KBM-7 (cell line): ENCODE data around the gene PLXNA4.
"Not testable (repeated sequence)": the region's sequence is repeated elsewhere in the genome, so short reads cannot be mapped to it uniquely, and the experiment has no call there.

ENCODE experiments used
- DNase-seq: peaks from one replicate; pipeline ENCODE4 v3.0.0-alpha.2; 2015
- in situ Hi-C: fragments of 300-500 bp; cut with MboI; formaldehyde crosslinking; loops from 2 replicates; pipeline ENCODE4 v1.14.3; 2020; ENCODE audit warnings: low sequenced_read_pairs, low pct_unique_long_range_greater_than_20kb, mixed read lengths

PLXNA4 gene

GRCh38 chr7:132190683-132191082 is 385.6 kb downstream of the PLXNA4 start:
- no peak for DNase-seq
- in situ Hi-C loops, result no loop called here

GRCh38 chr7:132189881-132190280 is 386.4 kb downstream of the PLXNA4 start:
- no peak for DNase-seq
- in situ Hi-C loops, result no loop called here

- in situ Hi-C loops, result no loop called here
Measured at GRCh38 chr7:132187869-132188789, 388.1 kb downstream of the PLXNA4 start.

GRCh38 chr7:132187391-132187790 is 388.9 kb downstream of the PLXNA4 start:
- DNase-seq, result no peak
- in situ Hi-C loops, result no loop called here

More at GRCh38 chr7:132187869-132188789, 388.1 kb downstream of the PLXNA4 start:
- no peak for DNase-seq

DNA sequence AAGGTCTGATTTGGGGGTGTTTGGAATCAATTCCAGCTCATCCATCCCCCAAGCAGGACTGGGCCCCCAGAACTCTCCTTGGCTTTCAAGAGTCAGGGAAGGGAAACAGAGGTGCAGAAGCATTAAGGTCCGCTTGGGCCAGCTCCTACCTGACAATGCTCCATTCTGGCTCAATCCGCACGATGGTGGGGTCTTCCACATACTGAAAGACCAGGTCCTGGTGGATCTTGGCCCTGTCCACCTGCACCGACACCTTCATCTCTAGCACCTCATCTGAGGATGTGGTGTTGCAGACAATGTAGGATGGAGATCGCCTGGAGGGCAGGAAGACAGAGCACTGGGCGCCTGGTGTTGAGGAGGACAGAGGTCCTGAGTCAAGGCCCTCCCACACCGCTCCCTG is 391.1 kb downstream of the PLXNA4 start:
- in situ Hi-C loops, result no loop called here
- DNase-seq, result no peak

DNA sequence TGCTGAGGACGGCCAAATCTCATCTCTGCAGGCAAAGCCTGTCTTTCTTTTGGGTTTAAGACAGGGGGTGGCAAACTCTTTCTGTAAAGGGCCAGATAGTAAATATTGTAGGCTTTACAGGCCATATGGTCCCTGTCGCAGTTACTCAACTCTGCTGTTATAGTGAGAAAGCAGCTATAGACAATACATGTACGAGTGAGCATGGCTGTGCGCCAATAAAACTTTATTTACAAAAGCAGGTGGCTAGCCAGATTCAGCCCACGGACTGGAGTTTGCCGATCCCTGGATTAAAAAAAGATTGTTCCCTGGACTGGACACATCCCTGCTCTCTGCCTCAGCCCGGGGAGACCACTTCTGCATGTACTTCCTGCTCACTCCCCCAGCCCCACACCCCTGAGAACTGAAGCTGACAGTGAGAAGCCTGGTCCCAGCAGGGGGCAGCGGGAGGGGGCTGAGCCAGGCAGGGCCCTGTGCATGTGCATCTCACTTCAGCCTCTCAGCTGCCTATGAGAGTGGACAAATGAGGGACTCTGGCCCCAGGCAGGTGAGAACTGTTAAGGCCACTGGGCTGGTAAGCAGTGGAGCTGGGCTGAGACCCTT is 392.4 kb downstream of the PLXNA4 start:
- no peak for DNase-seq
- in situ Hi-C loops, result no loop called here

DNA sequence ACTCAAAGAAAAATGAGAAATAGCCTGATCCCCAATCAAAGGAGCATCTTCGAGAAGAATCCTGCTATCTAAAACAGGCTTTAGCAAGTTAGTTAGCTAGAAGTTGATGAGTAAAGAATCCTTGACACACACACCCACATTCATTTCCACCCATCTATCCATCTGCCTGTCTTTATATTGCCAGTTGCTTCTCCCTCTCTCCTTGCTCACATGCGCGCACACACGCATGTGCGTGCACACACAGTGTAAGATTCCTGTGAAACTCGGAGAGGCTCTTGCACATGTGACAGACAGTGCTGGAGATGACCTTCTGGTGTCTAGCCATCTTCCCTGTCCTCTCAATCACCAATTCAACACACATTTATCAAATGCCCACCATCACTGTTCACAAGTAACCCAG is 393.3 kb downstream of the PLXNA4 start:
- in situ Hi-C loops, result no loop called here
- DNase-seq, result no peak

GRCh38 chr7:132181946-132182685 is 394.2 kb downstream of the PLXNA4 start:
- DNase-seq, result no peak
- in situ Hi-C loops, result no loop called here

GRCh38 chr7:132181371-132181770 is 394.9 kb downstream of the PLXNA4 start:
- no peak for DNase-seq
- in situ Hi-C loops, result no loop called here

DNA sequence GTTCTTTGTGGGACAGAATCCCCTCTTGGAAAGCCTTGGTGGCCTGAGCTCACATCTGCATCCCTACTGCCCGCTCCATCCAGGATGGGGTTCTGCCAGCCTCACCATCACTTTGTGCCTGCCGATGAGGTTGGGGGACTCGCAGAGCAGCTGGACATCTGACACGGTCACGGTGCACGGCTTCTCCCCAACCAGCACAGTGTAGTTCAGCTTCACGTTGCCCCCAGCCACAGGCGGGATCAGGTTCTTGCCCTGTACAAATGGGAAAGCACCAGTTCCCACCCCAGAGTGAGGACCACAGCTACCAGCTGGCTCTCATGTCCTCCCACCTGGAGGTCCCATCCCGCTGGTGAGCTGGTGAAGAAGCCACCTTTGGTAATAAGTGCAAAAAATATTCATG is 395.8 kb downstream of the PLXNA4 start:
- DNase-seq, result no peak
- in situ Hi-C loops, result no loop called here

GRCh38 chr7:132179681-132180080 is 396.6 kb downstream of the PLXNA4 start:
- DNase-seq, result no peak
- in situ Hi-C loops, result no loop called here

DNA sequence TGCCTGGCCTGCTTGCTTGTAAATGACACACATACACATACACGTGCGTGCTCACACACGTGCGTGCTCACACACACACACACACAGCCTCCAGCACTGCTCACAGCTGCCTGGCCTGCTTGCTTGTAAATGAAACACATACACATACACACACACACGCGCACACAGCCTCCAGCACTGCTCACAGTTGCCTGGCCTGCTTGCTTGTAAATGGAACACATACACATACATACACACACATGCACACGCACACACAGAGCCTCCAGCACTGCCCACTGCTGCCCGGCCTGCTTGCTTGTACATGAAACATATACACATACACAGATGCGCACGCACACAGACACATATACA is 397.2 kb downstream of the PLXNA4 start:
- in situ Hi-C loops, result no loop called here
- no peak for DNase-seq

DNA sequence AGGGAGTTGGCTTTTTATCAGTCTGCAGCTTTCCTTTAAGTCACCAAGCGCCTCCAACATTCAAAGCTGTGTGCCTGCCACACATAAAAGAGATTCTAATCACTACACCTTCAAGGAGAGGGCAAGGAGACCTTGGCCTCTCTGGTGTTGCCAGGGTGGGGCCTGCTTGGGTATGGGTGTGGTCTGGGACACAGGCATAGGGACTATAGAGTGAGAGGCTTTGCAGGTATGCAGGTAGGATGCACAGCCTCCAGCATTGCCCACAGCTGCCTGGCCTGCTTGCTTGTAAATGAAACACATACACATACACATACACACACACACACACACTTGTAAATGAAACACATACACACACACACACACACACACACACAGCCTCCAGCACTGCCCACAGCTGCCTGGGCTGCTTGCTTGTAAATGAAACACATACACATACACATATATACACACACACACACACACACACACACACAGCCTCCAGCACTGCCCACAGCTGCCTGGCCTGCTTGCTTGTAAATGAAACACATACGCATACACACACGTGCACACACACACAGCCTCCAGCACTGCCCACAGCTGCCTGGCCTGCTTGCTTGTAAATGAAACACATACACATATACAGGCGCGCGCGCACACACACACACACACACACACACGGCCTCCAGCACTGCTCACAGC is 397.7 kb downstream of the PLXNA4 start:
- in situ Hi-C loops, DNase-seq: not testable (repeated sequence)

GRCh38 chr7:132177708-132178401 is 398.4 kb downstream of the PLXNA4 start:
- DNase-seq, result no peak
- in situ Hi-C loops, result no loop called here

- DNase-seq, result no peak
- in situ Hi-C loops, result no loop called here
Measured at GRCh38 chr7:132176719-132177118, 399.6 kb downstream of the PLXNA4 start.

GRCh38 chr7:132171130-132171576 is 405.1 kb downstream of the PLXNA4 start:
- in situ Hi-C loops, result no loop called here
- no peak for DNase-seq

DNA sequence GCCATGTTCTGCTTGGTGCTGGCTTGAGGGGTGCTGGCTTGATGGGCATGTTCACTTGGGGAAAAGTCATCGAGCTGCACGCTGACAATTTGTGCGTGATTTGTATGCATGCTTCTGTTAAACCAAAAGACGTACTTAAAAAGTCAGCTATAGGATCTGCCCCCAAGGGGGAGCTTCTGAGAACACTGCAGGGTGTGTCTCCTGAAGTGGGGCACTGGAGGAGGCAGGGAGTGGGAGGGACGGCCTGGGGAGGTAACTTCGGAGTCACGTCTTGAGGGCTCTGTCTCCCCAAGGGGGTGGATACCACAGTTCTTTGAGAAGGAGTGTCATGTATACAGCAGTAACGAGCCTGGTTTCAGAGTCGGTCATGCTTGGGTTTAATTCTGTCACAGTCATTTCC is 406.5 kb downstream of the PLXNA4 start:
- in situ Hi-C loops, result no loop called here
- DNase-seq, result no peak

DNA sequence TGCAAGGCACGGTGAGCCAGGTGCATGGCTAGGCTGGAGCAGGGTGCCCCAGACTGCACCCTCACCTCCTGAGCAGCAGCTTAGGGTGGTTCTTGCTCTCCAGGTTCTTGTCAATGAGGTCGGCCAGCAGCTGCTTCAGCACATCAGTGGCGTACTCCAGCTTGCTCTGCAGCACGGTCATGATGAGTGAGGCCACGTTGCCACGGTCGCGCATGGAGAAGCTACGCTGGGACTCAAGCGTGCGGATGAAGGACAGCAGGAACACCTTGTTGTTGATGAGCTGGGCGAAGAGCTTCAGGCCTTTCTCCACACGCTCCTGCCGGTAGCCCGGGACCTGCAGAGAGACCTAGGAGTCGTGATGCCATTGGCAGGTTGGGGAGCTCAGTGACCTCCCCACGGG is 408.0 kb downstream of the PLXNA4 start:
- in situ Hi-C loops, result no loop called here
- DNase-seq, result no peak

DNA sequence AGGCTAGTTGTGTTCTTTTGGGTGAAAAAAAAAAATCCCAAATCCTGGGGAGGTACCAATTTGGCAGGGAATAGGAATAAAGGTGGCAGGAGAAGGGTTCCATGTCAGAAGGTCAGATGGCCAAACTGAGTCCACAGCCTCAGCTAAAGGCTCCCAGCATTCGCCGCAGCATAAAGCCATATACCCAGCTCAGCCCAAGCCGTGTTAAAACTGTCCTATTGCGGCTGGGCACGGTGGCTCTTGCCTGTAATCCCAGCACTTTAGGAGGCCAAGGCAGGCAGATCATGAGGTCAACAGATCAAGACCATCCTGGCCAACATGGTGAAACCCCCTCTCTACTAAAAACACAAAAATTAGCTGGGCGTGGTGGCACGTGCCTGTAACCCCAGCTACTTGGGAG is 410.6 kb downstream of the PLXNA4 start:
- in situ Hi-C loops, DNase-seq: not testable (repeated sequence)
